Measurements from ENCODE around the gene TMEM171. TPM values are rescaled to one million over a fixed set of nuclear protein-coding genes. Genes with fewer than 3 reads are reported as not detected.

The TMEM171 gene
- total and polyA plus RNA-seq, 4 donors, result 1.0 to 2.1 (median 1.4) TPM; not detected in 1

GRCh38 chr5:73100109-73100508 is 20.3 kb upstream of the TMEM171 start:
- Histone ChIP-seq H3K27ac (ENCODE audit: low read depth in 1 of 2, low read length in 2 of 2) (no peak overlapping the region), H3K4me3 (ENCODE audit: low read depth in 1 of 3, low read length in 3 of 3) (no peak overlapping the region), H3K9me3 (ENCODE audit: control insufficient read depth in 4 of 4, low read length in 3 of 4) (peaks cover 0 to 11% (median 5%) of the 10 kb centered on the region in 4 donors), H3K36me3 (ENCODE audit: control insufficient read depth in 4 of 4, insufficient read depth in 3 of 4, low read depth in 1 of 4, low read length in 3 of 4) (peaks cover 0 to 4% (median 0%) of the 10 kb centered on the region in 4 donors), H3K9ac (ENCODE audit: low read depth in 1 of 2, low read length in 2 of 2) (no peak overlapping the region), H3K4me1 (ENCODE audit: control insufficient read depth in 4 of 4, insufficient read depth in 4 of 4, low read length in 3 of 4) (no peaks in the 10 kb centered on the region), H3K27me3 (ENCODE audit: control insufficient read depth in 4 of 4, insufficient read depth in 4 of 4, low read length in 3 of 4) (no peaks in the 10 kb centered on the region)
- no peak for DNase-seq (ENCODE audit: low spot score)
- TF ChIP-seq ATF3 (IDR thresholded peaks at IDR 0.05), result no peak
- no peak for TF ChIP-seq MAX (IDR thresholded peaks at IDR 0.05)
- no peak for TF ChIP-seq REST (IDR thresholded peaks at IDR 0.05)
- no peak for TF ChIP-seq RAD21 (IDR thresholded peaks at IDR 0.05)
- TF ChIP-seq YY1 (IDR thresholded peaks at IDR 0.05), result no peak
- TF ChIP-seq JUND (IDR thresholded peaks at IDR 0.05), result no peak
- TF ChIP-seq ZBTB33 (IDR thresholded peaks at IDR 0.05), result no peak
- TF ChIP-seq NR2F2 (IDR thresholded peaks at IDR 0.05), result no peak
- TF ChIP-seq TAF1 (conservative IDR thresholded peaks at IDR 0.05), result no peak
- TF ChIP-seq FOXA1 (IDR thresholded peaks at IDR 0.05), result no peak
- no peak for TF ChIP-seq RXRA (IDR thresholded peaks at IDR 0.05)
- 97% methylated on average over 4 of the region's 4 CpGs for WGBS

- no peak overlapping the region for H3K9ac ChIP-seq (ENCODE audit: low read depth in 1 of 2, low read length in 2 of 2)
- WGBS, result 80% methylated on average over 4 of the region's 4 CpGs
- no peak overlapping the region for H3K4me3 ChIP-seq (ENCODE audit: low read depth in 1 of 3, low read length in 3 of 3)
- H3K36me3 ChIP-seq (ENCODE audit: control insufficient read depth in 4 of 4, insufficient read depth in 3 of 4, low read depth in 1 of 4, low read length in 3 of 4), result no peaks in the 10 kb centered on the region
- no peaks in the 10 kb centered on the region for H3K4me1 ChIP-seq (ENCODE audit: control insufficient read depth in 4 of 4, insufficient read depth in 4 of 4, low read length in 3 of 4)
- TF ChIP-seq ATF3 (IDR thresholded peaks at IDR 0.05) (no peak), NR2F2 (IDR thresholded peaks at IDR 0.05) (no peak), FOXA2 (IDR thresholded peaks at IDR 0.05) (no peak), RAD21 (IDR thresholded peaks at IDR 0.05) (no peak)
- no peaks in the 10 kb centered on the region for H3K27me3 ChIP-seq (ENCODE audit: control insufficient read depth in 4 of 4, insufficient read depth in 4 of 4, low read length in 3 of 4)
- no peak overlapping the region for H3K27ac ChIP-seq (ENCODE audit: low read depth in 1 of 2, low read length in 2 of 2)
- DNase-seq (ENCODE audit: low spot score), result no peak
- no peaks in the 10 kb centered on the region for H3K9me3 ChIP-seq (ENCODE audit: control insufficient read depth in 4 of 4, low read length in 3 of 4)
These were observed 16.5 kb upstream of the TMEM171 start for GRCh38 chr5:73103870-73104299.

GRCh38 chr5:73104326-73104725 is 16.0 kb upstream of the TMEM171 start:
- Histone ChIP-seq H3K27ac (ENCODE audit: low read depth in 1 of 2, low read length in 2 of 2) (no peak overlapping the region), H3K4me1 (ENCODE audit: control insufficient read depth in 4 of 4, insufficient read depth in 4 of 4, low read length in 3 of 4) (no peaks in the 10 kb centered on the region), H3K9me3 (ENCODE audit: control insufficient read depth in 4 of 4, low read length in 3 of 4) (no peaks in the 10 kb centered on the region), H3K27me3 (ENCODE audit: control insufficient read depth in 4 of 4, insufficient read depth in 4 of 4, low read length in 3 of 4) (no peaks in the 10 kb centered on the region), H3K4me3 (ENCODE audit: low read depth in 1 of 3, low read length in 3 of 3) (no peak overlapping the region), H3K36me3 (ENCODE audit: control insufficient read depth in 4 of 4, insufficient read depth in 3 of 4, low read depth in 1 of 4, low read length in 3 of 4) (no peaks in the 10 kb centered on the region), H3K9ac (ENCODE audit: low read depth in 1 of 2, low read length in 2 of 2) (no peak overlapping the region)
- no peak for DNase-seq (ENCODE audit: low spot score)
- WGBS, result 95% methylated on average over 1 of the region's 1 CpG
- TF ChIP-seq ZBTB33 (IDR thresholded peaks at IDR 0.05) (no peak), CTCF (IDR thresholded peaks at IDR 0.05; ENCODE audit: low read depth, low read length, missing input control) (no peak), EGR1 (IDR thresholded peaks at IDR 0.05; ENCODE audit: low read depth in 2 of 2) (no peak), SP1 (IDR thresholded peaks at IDR 0.05) (no peak), HNF4G (IDR thresholded peaks at IDR 0.05) (no peak), TAF1 (conservative IDR thresholded peaks at IDR 0.05) (no peak), GABPA (IDR thresholded peaks at IDR 0.05 in 1 of 2, conservative IDR thresholded peaks at IDR 0.05 in 1 of 2) (no peak), MAX (IDR thresholded peaks at IDR 0.05) (no peak), RAD21 (IDR thresholded peaks at IDR 0.05) (no peak), HNF4A (conservative IDR thresholded peaks at IDR 0.05) (no peak)

Data from liver (tissue), 9 donors.